Gastroesophageal sphincter (tissue), 3 donors: ENCODE data around the gene PITPNM1.

Experiments used
- CTCF ChIP-seq, 4 experiments: fragments of 200-600 bp in 2 of 4; fragments of 450-650 bp in 2 of 4; sonication (generic) in 1 of 4; IDR thresholded peaks; one replicate each; pipeline ENCODE4 v1.5.1; 2017 to 2019; ENCODE audit warnings: antibody characterized with exemption in 4 of 4, mild to moderate bottlenecking in 2 of 4, moderate library complexity in 2 of 4
- POLR2AphosphoS5 ChIP-seq: sonication (generic); formaldehyde crosslinking; IDR thresholded peaks from one replicate; pipeline ENCODE4 v1.6.1; 2017; ENCODE audit warnings: antibody characterized with exemption

- TF ChIP-seq CTCF (IDR thresholded peaks at IDR 0.05) = no peak
- TF ChIP-seq POLR2AphosphoS5 = no peak
These were observed 34.7 kb downstream of the PITPNM1 start for GRCh38 chr11:67470337-67471002.
